ENCODE results near the gene KL. TPM values are rescaled to one million over a fixed set of nuclear protein-coding genes. Genes with fewer than 3 reads are reported as not detected.

KL gene
- total RNA-seq (2021) (0.07 TPM in 1 of 3 replicates, not detected in the others), Bru-seq, nascent RNA (percentile 8 among the genes with signal in this experiment)
- long read RNA-seq, experiment 1 = 0 reads
- long read RNA-seq, experiment 2, partial matches to known transcripts = 0 of 1 reads
- long read RNA-seq, experiment 2, other reads (novel, unspliced or antisense) = 1 of 1 reads
- long read RNA-seq, experiment 3 = 0 reads

DNA sequence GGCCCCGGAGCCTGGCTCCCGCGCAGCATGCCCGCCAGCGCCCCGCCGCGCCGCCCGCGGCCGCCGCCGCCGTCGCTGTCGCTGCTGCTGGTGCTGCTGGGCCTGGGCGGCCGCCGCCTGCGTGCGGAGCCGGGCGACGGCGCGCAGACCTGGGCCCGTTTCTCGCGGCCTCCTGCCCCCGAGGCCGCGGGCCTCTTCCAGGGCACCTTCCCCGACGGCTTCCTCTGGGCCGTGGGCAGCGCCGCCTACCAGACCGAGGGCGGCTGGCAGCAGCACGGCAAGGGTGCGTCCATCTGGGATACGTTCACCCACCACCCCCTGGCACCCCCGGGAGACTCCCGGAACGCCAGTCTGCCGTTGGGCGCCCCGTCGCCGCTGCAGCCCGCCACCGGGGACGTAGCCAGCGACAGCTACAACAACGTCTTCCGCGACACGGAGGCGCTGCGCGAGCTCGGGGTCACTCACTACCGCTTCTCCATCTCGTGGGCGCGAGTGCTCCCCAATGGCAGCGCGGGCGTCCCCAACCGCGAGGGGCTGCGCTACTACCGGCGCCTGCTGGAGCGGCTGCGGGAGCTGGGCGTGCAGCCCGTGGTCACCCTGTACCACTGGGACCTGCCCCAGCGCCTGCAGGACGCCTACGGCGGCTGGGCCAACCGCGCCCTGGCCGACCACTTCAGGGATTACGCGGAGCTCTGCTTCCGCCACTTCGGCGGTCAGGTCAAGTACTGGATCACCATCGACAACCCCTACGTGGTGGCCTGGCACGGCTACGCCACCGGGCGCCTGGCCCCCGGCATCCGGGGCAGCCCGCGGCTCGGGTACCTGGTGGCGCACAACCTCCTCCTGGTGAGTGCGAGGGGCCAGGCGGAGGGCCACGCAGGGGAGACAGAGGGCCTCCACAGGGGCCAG is at the start of gene KL:
KL (plus strand) TSS at position 10 of the 909 bp plus-strand sequence; CDS start at position 28, 18 bp downstream.
- TF ChIP-seq EMX1 (CRISPR knock-in tag; IDR thresholded peaks at IDR 0.05) = no peak
- TF ChIP-seq PRDM15 (CRISPR knock-in tag; IDR thresholded peaks at IDR 0.05) = 0 out of 2 replicates have a peak, but pooled peaks have one; percentile 10
- no peak for TF ChIP-seq SOX15 (CRISPR knock-in tag; IDR thresholded peaks at IDR 0.05)
- TF ChIP-seq, protein P1, sequence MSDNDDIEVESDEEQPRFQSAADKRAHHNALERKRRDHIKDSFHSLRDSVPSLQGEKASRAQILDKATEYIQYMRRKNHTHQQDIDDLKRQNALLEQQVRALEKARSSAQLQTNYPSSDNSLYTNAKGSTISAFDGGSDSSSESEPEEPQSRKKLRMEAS (CRISPR knock-in tag; IDR thresholded peaks at IDR 0.05) = no peak
- TF ChIP-seq ZNF396 (CRISPR knock-in tag; IDR thresholded peaks at IDR 0.05; ENCODE audit: borderline replicate concordance) = no peak
- TF ChIP-seq MXD4 (CRISPR knock-in tag; IDR thresholded peaks at IDR 0.05; ENCODE audit: borderline replicate concordance) = no peak
- 0 out of 2 replicates have a peak, but pooled peaks have one; percentile 41 for TF ChIP-seq NFE2L1 (CRISPR knock-in tag; IDR thresholded peaks at IDR 0.05)
- no peak for TF ChIP-seq TEAD4 (CRISPR knock-in tag; IDR thresholded peaks at IDR 0.05)
- no peak for TF ChIP-seq ATF1 (CRISPR knock-in tag; IDR thresholded peaks at IDR 0.05)
- TF ChIP-seq, protein P2, sequence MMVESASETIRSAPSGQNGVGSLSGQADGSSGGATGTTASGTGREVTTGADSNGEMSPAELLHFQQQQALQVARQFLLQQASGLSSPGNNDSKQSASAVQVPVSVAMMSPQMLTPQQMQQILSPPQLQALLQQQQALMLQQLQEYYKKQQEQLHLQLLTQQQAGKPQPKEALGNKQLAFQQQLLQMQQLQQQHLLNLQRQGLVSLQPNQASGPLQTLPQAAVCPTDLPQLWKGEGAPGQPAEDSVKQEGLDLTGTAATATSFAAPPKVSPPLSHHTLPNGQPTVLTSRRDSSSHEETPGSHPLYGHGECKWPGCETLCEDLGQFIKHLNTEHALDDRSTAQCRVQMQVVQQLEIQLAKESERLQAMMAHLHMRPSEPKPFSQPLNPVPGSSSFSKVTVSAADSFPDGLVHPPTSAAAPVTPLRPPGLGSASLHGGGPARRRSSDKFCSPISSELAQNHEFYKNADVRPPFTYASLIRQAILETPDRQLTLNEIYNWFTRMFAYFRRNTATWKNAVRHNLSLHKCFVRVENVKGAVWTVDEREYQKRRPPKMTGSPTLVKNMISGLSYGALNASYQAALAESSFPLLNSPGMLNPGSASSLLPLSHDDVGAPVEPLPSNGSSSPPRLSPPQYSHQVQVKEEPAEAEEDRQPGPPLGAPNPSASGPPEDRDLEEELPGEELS (CRISPR knock-in tag; IDR thresholded peaks at IDR 0.05) = peak; percentile 25; the same call in 1 of the 2 replicates
- TF ChIP-seq FOXP1 (CRISPR knock-in tag; IDR thresholded peaks at IDR 0.05; ENCODE audit: borderline replicate concordance) = peak; percentile 75; the same call in 1 of the 2 replicates
- TF ChIP-seq ATF3 (CRISPR knock-in tag; conservative IDR thresholded peaks at IDR 0.05) = no peak
- no peaks in the 10 kb centered on the region for H3K9me3 Mint-ChIP-seq
- DNase-seq (ENCODE audit: low spot score) = peak; percentile 56
- ChIA-PET CTCF (interaction anchor here (0.7 to 1.0 kb wide), 5 partner anchors 11 to 376 kb away, joined by 3 to 4 read pairs (median 3); no protein-coding TSS in a partner anchor), POLR2A (no interaction called here)
- no peaks in the 10 kb centered on the region for H3K36me3 Mint-ChIP-seq
- H3K27me3 Mint-ChIP-seq (ENCODE audit: low read depth) = peaks cover 80% of the 10 kb centered on the region
- H3K4me1 Mint-ChIP-seq = peaks cover 17% of the 10 kb centered on the region
- no peak within 1 kb of the TSS for H3K27ac Mint-ChIP-seq
- H3K4me3 Mint-ChIP-seq = peak within 1 kb of the TSS; percentile 78
- ATAC-seq = peak; percentile 69

- DNase-seq (ENCODE audit: low spot score) = no peak
- Mint-ChIP-seq H3K36me3 (no peaks in the 10 kb centered on the region), H3K4me3 (no peak overlapping the region), H3K4me1 (no peaks in the 10 kb centered on the region), H3K27ac (no peak overlapping the region), H3K27me3 (ENCODE audit: low read depth) (peaks cover 6% of the 10 kb centered on the region; the same call in 1 of the 2 replicates), H3K9me3 (no peaks in the 10 kb centered on the region)
- ChIA-PET CTCF (no interaction called here), POLR2A (no interaction called here)
- ATAC-seq = no peak
- TF ChIP-seq ETV6 (CRISPR knock-in tag; IDR thresholded peaks at IDR 0.05) (no peak), HMGXB4 (CRISPR knock-in tag; IDR thresholded peaks at IDR 0.05) (no peak), GABPB1 (CRISPR knock-in tag; IDR thresholded peaks at IDR 0.05) (no peak), JAZF1 (CRISPR knock-in tag; IDR thresholded peaks at IDR 0.05) (no peak), ATF1 (CRISPR knock-in tag; IDR thresholded peaks at IDR 0.05) (no peak), MYBL2 (CRISPR knock-in tag; IDR thresholded peaks at IDR 0.05) (no peak), NR2C2 (CRISPR knock-in tag; IDR thresholded peaks at IDR 0.05) (no peak), PRRX2 (CRISPR knock-in tag; IDR thresholded peaks at IDR 0.05) (no peak), ZNF219 (CRISPR knock-in tag; IDR thresholded peaks at IDR 0.05; ENCODE audit: borderline replicate concordance) (no peak), ZNF416 (CRISPR knock-in tag; IDR thresholded peaks at IDR 0.05) (no peak), TP53 (CRISPR knock-in tag; IDR thresholded peaks at IDR 0.05) (no peak), GTF2I (CRISPR knock-in tag; conservative IDR thresholded peaks at IDR 0.05) (no peak), ZNF232 (CRISPR knock-in tag; IDR thresholded peaks at IDR 0.05) (no peak), FOXK1 (CRISPR knock-in tag; IDR thresholded peaks at IDR 0.05) (no peak)
- TF ChIP-seq, protein P3, sequence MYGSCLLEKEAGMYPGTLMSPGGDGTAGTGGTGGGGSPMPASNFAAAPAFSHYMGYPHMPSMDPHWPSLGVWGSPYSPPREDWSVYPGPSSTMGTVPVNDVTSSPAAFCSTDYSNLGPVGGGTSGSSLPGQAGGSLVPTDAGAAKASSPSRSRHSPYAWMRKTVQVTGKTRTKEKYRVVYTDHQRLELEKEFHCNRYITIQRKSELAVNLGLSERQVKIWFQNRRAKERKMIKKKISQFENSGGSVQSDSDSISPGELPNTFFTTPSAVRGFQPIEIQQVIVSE (CRISPR knock-in tag; IDR thresholded peaks at IDR 0.05; ENCODE audit: borderline replicate concordance) = no peak
Observed at GRCh38 chr13:32967584-32968182, 48.5 kb upstream of the KL start.
